Measurements from ENCODE around the gene FKBP9.
A peak's percentile ranks its signal among the peaks of the same experiment; 100 is the strongest.
"Not testable (repeated sequence)": the region's sequence is repeated elsewhere in the genome, so short reads cannot be mapped to it uniquely, and the experiment has no call there.

FKBP9 gene

GRCh38 chr7:33005193-33005592 lies 48.0 kb downstream of the FKBP9 start:
- not testable (repeated sequence) for H3K27me3 ChIP-seq (replicated peaks; ENCODE audit: control insufficient read depth, insufficient read depth, low read length, poor library complexity, severe bottlenecking); H3K9me3 ChIP-seq (ENCODE audit: control insufficient read depth, low read length); H3K4me1 ChIP-seq (ENCODE audit: control insufficient read depth, insufficient read depth, low read length, poor library complexity, severe bottlenecking); H3K36me3 ChIP-seq (ENCODE audit: control insufficient read depth, insufficient read depth, low read length); H3K4me3 ChIP-seq (ENCODE audit: insufficient read depth, low read depth, low read length, poor library complexity, severe bottlenecking); DNase-seq; H3K27ac ChIP-seq (ENCODE audit: insufficient read depth, low read length, poor library complexity, severe bottlenecking)

GRCh38 chr7:33005690-33006089 lies 48.5 kb downstream of the FKBP9 start:
- DNase-seq; H3K9me3 ChIP-seq (ENCODE audit: control insufficient read depth, low read length); H3K4me1 ChIP-seq (ENCODE audit: control insufficient read depth, insufficient read depth, low read length, poor library complexity, severe bottlenecking); H3K27me3 ChIP-seq (replicated peaks; ENCODE audit: control insufficient read depth, insufficient read depth, low read length, poor library complexity, severe bottlenecking); H3K36me3 ChIP-seq (ENCODE audit: control insufficient read depth, insufficient read depth, low read length); H3K4me3 ChIP-seq (ENCODE audit: insufficient read depth, low read depth, low read length, poor library complexity, severe bottlenecking); H3K27ac ChIP-seq (ENCODE audit: insufficient read depth, low read length, poor library complexity, severe bottlenecking): not testable (repeated sequence)

- no peak for DNase-seq
- H3K9me3 ChIP-seq (ENCODE audit: control insufficient read depth, low read length): no peaks in the 10 kb centered on the region
- H3K27me3 ChIP-seq (replicated peaks; ENCODE audit: control insufficient read depth, insufficient read depth, low read length, poor library complexity, severe bottlenecking): no peaks in the 10 kb centered on the region
- no peaks in the 10 kb centered on the region for H3K4me1 ChIP-seq (ENCODE audit: control insufficient read depth, insufficient read depth, low read length, poor library complexity, severe bottlenecking)
- H3K4me3 ChIP-seq (ENCODE audit: insufficient read depth, low read depth, low read length, poor library complexity, severe bottlenecking): no peak overlapping the region
- H3K36me3 ChIP-seq (ENCODE audit: control insufficient read depth, insufficient read depth, low read length): peaks cover 17% of the 10 kb centered on the region
- H3K27ac ChIP-seq (ENCODE audit: insufficient read depth, low read length, poor library complexity, severe bottlenecking): no peak overlapping the region
These were observed 52.5 kb downstream of the FKBP9 start for GRCh38 chr7:33009734-33010133.

- no peak for DNase-seq
- Histone ChIP-seq H3K4me3 (ENCODE audit: insufficient read depth, low read depth, low read length, poor library complexity, severe bottlenecking) (no peak overlapping the region), H3K36me3 (ENCODE audit: control insufficient read depth, insufficient read depth, low read length) (peaks cover 31% of the 10 kb centered on the region), H3K4me1 (ENCODE audit: control insufficient read depth, insufficient read depth, low read length, poor library complexity, severe bottlenecking) (no peaks in the 10 kb centered on the region), H3K27me3 (replicated peaks; ENCODE audit: control insufficient read depth, insufficient read depth, low read length, poor library complexity, severe bottlenecking) (no peaks in the 10 kb centered on the region), H3K27ac (ENCODE audit: insufficient read depth, low read length, poor library complexity, severe bottlenecking) (no peak overlapping the region), H3K9me3 (ENCODE audit: control insufficient read depth, low read length) (no peaks in the 10 kb centered on the region)
These were observed 55.1 kb downstream of the FKBP9 start for GRCh38 chr7:33012364-33012763.

- DNase-seq: no peak
- Histone ChIP-seq H3K36me3 (ENCODE audit: control insufficient read depth, insufficient read depth, low read length) (peaks cover 32% of the 10 kb centered on the region), H3K27me3 (replicated peaks; ENCODE audit: control insufficient read depth, insufficient read depth, low read length, poor library complexity, severe bottlenecking) (no peaks in the 10 kb centered on the region), H3K4me1 (ENCODE audit: control insufficient read depth, insufficient read depth, low read length, poor library complexity, severe bottlenecking) (no peaks in the 10 kb centered on the region), H3K9me3 (ENCODE audit: control insufficient read depth, low read length) (no peaks in the 10 kb centered on the region), H3K27ac (ENCODE audit: insufficient read depth, low read length, poor library complexity, severe bottlenecking) (no peak overlapping the region), H3K4me3 (ENCODE audit: insufficient read depth, low read depth, low read length, poor library complexity, severe bottlenecking) (no peak overlapping the region)
These were observed 67.0 kb downstream of the FKBP9 start for GRCh38 chr7:33024189-33024757.

GRCh38 chr7:33035776-33036175 lies 78.5 kb downstream of the FKBP9 start:
- no peak overlapping the region for H3K4me3 ChIP-seq (ENCODE audit: insufficient read depth, low read depth, low read length, poor library complexity, severe bottlenecking)
- no peaks in the 10 kb centered on the region for H3K36me3 ChIP-seq (ENCODE audit: control insufficient read depth, insufficient read depth, low read length)
- H3K27me3 ChIP-seq (replicated peaks; ENCODE audit: control insufficient read depth, insufficient read depth, low read length, poor library complexity, severe bottlenecking): no peaks in the 10 kb centered on the region
- no peak for DNase-seq
- H3K27ac ChIP-seq (ENCODE audit: insufficient read depth, low read length, poor library complexity, severe bottlenecking): no peak overlapping the region
- no peaks in the 10 kb centered on the region for H3K9me3 ChIP-seq (ENCODE audit: control insufficient read depth, low read length)
- H3K4me1 ChIP-seq (ENCODE audit: control insufficient read depth, insufficient read depth, low read length, poor library complexity, severe bottlenecking): peaks cover 8% of the 10 kb centered on the region

GRCh38 chr7:33038639-33039038 lies 81.4 kb downstream of the FKBP9 start:
- no peak overlapping the region for H3K27ac ChIP-seq (ENCODE audit: insufficient read depth, low read length, poor library complexity, severe bottlenecking)
- peaks cover 12% of the 10 kb centered on the region for H3K4me1 ChIP-seq (ENCODE audit: control insufficient read depth, insufficient read depth, low read length, poor library complexity, severe bottlenecking)
- peak overlapping the region; percentile 57 for H3K4me3 ChIP-seq (ENCODE audit: insufficient read depth, low read depth, low read length, poor library complexity, severe bottlenecking)

GRCh38 chr7:33039257-33039902 lies 82.1 kb downstream of the FKBP9 start:
- no peaks in the 10 kb centered on the region for H3K36me3 ChIP-seq (ENCODE audit: control insufficient read depth, insufficient read depth, low read length)
- peaks cover 12% of the 10 kb centered on the region for H3K4me1 ChIP-seq (ENCODE audit: control insufficient read depth, insufficient read depth, low read length, poor library complexity, severe bottlenecking)
- peak overlapping the region; percentile 74 for H3K27ac ChIP-seq (ENCODE audit: insufficient read depth, low read length, poor library complexity, severe bottlenecking)
- no peak for DNase-seq
- H3K4me3 ChIP-seq (ENCODE audit: insufficient read depth, low read depth, low read length, poor library complexity, severe bottlenecking): peak overlapping the region; percentile 57
- no peaks in the 10 kb centered on the region for H3K9me3 ChIP-seq (ENCODE audit: control insufficient read depth, low read length)
- H3K27me3 ChIP-seq (replicated peaks; ENCODE audit: control insufficient read depth, insufficient read depth, low read length, poor library complexity, severe bottlenecking): no peaks in the 10 kb centered on the region

More at GRCh38 chr7:33038639-33039038, 81.4 kb downstream of the FKBP9 start:
- DNase-seq: no peak
- Histone ChIP-seq H3K36me3 (ENCODE audit: control insufficient read depth, insufficient read depth, low read length) (no peaks in the 10 kb centered on the region), H3K9me3 (ENCODE audit: control insufficient read depth, low read length) (no peaks in the 10 kb centered on the region), H3K27me3 (replicated peaks; ENCODE audit: control insufficient read depth, insufficient read depth, low read length, poor library complexity, severe bottlenecking) (no peaks in the 10 kb centered on the region)

- Histone ChIP-seq H3K4me1 (ENCODE audit: control insufficient read depth, insufficient read depth, low read length, poor library complexity, severe bottlenecking) (peaks cover 12% of the 10 kb centered on the region), H3K27me3 (replicated peaks; ENCODE audit: control insufficient read depth, insufficient read depth, low read length, poor library complexity, severe bottlenecking) (no peaks in the 10 kb centered on the region), H3K27ac (ENCODE audit: insufficient read depth, low read length, poor library complexity, severe bottlenecking) (peak overlapping the region; percentile 74), H3K36me3 (ENCODE audit: control insufficient read depth, insufficient read depth, low read length) (no peaks in the 10 kb centered on the region), H3K9me3 (ENCODE audit: control insufficient read depth, low read length) (no peaks in the 10 kb centered on the region), H3K4me3 (ENCODE audit: insufficient read depth, low read depth, low read length, poor library complexity, severe bottlenecking) (peak overlapping the region; percentile 57)
- DNase-seq: no peak
These were observed 82.7 kb downstream of the FKBP9 start for GRCh38 chr7:33039903-33040292.

- no peaks in the 10 kb centered on the region for H3K9me3 ChIP-seq (ENCODE audit: control insufficient read depth, low read length)
- H3K27ac ChIP-seq (ENCODE audit: insufficient read depth, low read length, poor library complexity, severe bottlenecking): peak overlapping the region; percentile 74
- H3K27me3 ChIP-seq (replicated peaks; ENCODE audit: control insufficient read depth, insufficient read depth, low read length, poor library complexity, severe bottlenecking): no peaks in the 10 kb centered on the region
- H3K4me1 ChIP-seq (ENCODE audit: control insufficient read depth, insufficient read depth, low read length, poor library complexity, severe bottlenecking): peaks cover 12% of the 10 kb centered on the region
- DNase-seq: peak; percentile 40 to 58 (median 58)
- H3K4me3 ChIP-seq (ENCODE audit: insufficient read depth, low read depth, low read length, poor library complexity, severe bottlenecking): peak overlapping the region; percentile 27
- H3K36me3 ChIP-seq (ENCODE audit: control insufficient read depth, insufficient read depth, low read length): no peaks in the 10 kb centered on the region
These were observed 83.7 kb downstream of the FKBP9 start for GRCh38 chr7:33040803-33041516.
